Measurements from ENCODE around the gene CAPZB.
A peak's percentile ranks its signal among the peaks of the same experiment; 100 is the strongest.

Gene CAPZB

DNA sequence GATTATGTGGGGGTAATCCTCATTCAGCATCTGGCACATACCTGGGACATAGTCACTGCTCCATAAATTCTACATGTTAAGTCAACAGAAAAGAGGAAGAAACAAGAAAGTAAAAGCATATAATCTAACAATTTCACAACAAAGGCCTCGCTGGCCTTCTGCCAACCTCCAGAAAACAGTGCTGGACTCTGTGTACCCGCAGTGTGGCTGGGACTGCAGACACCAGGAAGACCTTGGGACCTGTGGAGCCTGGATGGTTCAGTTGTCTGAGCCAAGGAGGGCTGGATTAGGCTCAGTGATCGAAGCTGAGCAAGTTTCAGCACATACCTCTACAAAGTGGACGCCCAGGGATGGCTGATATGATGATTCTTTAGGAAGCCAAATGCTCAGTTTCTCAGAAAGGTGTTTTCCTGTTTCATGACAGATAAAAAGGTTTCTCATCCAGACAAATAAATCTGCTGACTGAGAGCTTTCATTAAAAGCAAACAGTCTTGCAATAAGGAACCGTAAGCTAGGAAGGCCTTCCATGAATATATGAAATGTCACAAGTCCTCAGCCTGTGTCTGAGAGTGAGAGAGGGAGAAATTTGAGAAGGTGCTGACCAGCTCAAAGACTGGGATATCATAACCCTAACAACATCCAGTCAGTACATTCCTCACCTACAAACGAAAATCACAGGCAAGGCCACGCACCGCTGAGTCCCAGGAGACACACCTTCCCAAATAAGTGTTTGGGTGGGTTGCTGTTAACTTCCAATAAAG lies 48.4 kb downstream of the CAPZB start:
- H3K4me3 ChIP-seq (ENCODE audit: low read depth, low read length): no peak overlapping the region
- H3K27me3 ChIP-seq (ENCODE audit: insufficient read depth, low read depth, severe bottlenecking): no peaks in the 10 kb centered on the region
- H3K36me3 ChIP-seq: no peaks in the 10 kb centered on the region
- no peak overlapping the region for H3K27ac ChIP-seq
- H3K9me3 ChIP-seq (ENCODE audit: severe bottlenecking): no peaks in the 10 kb centered on the region
- TF ChIP-seq CTCF (IDR thresholded peaks at IDR 0.05; ENCODE audit: low read depth, low read length): no peak
- DNase-seq: no peak

- TF ChIP-seq CTCF (IDR thresholded peaks at IDR 0.05; ENCODE audit: low read depth, low read length): no peak
- H3K27ac ChIP-seq: no peak overlapping the region
These were observed 49.4 kb downstream of the CAPZB start for GRCh38 chr1:19435851-19436455.

GRCh38 chr1:19435181-19435580 lies 50.2 kb downstream of the CAPZB start:
- DNase-seq: no peak
- Histone ChIP-seq H3K4me3 (ENCODE audit: low read depth, low read length) (no peak overlapping the region), H3K27ac (no peak overlapping the region)

More at GRCh38 chr1:19435851-19436455, 49.4 kb downstream of the CAPZB start:
- no peak overlapping the region for H3K4me3 ChIP-seq (ENCODE audit: low read depth, low read length)
- no peaks in the 10 kb centered on the region for H3K36me3 ChIP-seq
- DNase-seq: no peak
- H3K9me3 ChIP-seq (ENCODE audit: severe bottlenecking): no peaks in the 10 kb centered on the region
- H3K27me3 ChIP-seq (ENCODE audit: insufficient read depth, low read depth, severe bottlenecking): no peaks in the 10 kb centered on the region

GRCh38 chr1:19433719-19433998 lies 51.7 kb downstream of the CAPZB start:
- H3K27me3 ChIP-seq (ENCODE audit: insufficient read depth, low read depth, severe bottlenecking): no peaks in the 10 kb centered on the region
- no peaks in the 10 kb centered on the region for H3K36me3 ChIP-seq
- TF ChIP-seq CTCF (IDR thresholded peaks at IDR 0.05; ENCODE audit: low read depth, low read length): no peak
- H3K9me3 ChIP-seq (ENCODE audit: severe bottlenecking): no peaks in the 10 kb centered on the region
- H3K4me3 ChIP-seq (ENCODE audit: low read depth, low read length): no peak overlapping the region
- no peak overlapping the region for H3K27ac ChIP-seq
- DNase-seq: no peak

More at GRCh38 chr1:19435181-19435580, 50.2 kb downstream of the CAPZB start:
- TF ChIP-seq CTCF (IDR thresholded peaks at IDR 0.05; ENCODE audit: low read depth, low read length): no peak
- Histone ChIP-seq H3K27me3 (ENCODE audit: insufficient read depth, low read depth, severe bottlenecking) (no peaks in the 10 kb centered on the region), H3K9me3 (ENCODE audit: severe bottlenecking) (no peaks in the 10 kb centered on the region), H3K36me3 (no peaks in the 10 kb centered on the region)

DNA sequence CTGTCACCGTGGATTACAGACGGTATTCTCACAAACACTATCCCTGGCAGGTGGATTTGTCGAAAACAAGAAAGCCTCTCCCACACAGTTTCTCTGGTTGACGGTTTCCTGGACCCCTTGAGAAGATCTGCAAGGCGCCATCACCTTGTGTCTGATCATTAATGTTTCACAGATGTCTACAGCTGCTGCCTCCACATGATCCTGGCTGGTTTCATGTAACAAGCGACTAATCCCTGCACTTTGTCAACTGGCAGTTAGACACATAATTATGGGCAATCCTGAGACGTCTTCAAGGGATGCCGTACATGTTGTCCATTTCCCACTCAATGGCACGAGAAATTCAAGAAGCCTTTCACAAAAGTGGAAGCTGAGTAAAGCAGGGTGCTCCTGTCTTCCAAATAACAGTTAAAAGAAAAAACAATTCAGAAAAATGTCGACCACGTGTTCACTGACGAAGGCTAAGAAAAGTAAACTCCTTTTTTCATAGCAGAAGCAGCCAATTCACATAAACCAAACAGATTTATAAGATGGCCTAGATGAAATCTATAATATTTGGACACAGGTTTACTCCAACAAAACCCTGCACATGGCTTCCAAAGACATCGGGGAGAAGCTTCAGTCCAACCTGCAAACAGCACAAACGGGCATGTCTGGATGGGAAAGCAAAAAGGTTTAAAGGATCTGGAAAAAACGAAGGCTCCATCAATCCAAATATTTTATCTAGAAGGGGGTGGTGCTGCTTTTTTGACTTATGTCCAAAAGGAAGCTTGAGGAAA lies 52.2 kb downstream of the CAPZB start:
- DNase-seq: peak; percentile 49
- Histone ChIP-seq H3K4me3 (ENCODE audit: low read depth, low read length) (no peak overlapping the region), H3K36me3 (no peaks in the 10 kb centered on the region), H3K27ac (peak overlapping the region; percentile 41; the same call in 1 of the 2 replicates), H3K9me3 (ENCODE audit: severe bottlenecking) (no peaks in the 10 kb centered on the region), H3K27me3 (ENCODE audit: insufficient read depth, low read depth, severe bottlenecking) (no peaks in the 10 kb centered on the region)
- TF ChIP-seq CTCF (IDR thresholded peaks at IDR 0.05; ENCODE audit: low read depth, low read length): no peak

Measured in WERI-Rb-1 (cell line).